Kidney epithelial cell (primary cell): Measurements from ENCODE around the gene DDC. TPM values are rescaled to one million over a fixed set of nuclear protein-coding genes. Genes with fewer than 3 reads are reported as not detected.

Experiments used
- DNase-seq: peaks from one replicate; pipeline ENCODE4 v3.0.0-alpha.2; 2010; ENCODE audit warnings: low read depth
- H3K27me3 ChIP-seq: 2 replicates; pipeline ENCODE4 v1.6.0; 2011; ENCODE audit warnings: low read length; ENCODE audit not compliant: control insufficient read depth, insufficient read depth
- H3K36me3 ChIP-seq: 2 replicates; pipeline ENCODE4 v1.5.1; 2011; ENCODE audit warnings: low read length; ENCODE audit not compliant: control insufficient read depth, insufficient read depth
- H3K4me3 ChIP-seq: 2 replicates; pipeline ENCODE4 v1.5.1; 2011; ENCODE audit warnings: low read depth, mild to moderate bottlenecking, control low read depth, low read length
- total RNA-seq: library from RNA; depleted of rRNA; stranded (reverse); fragments of >200 nt; gene quantifications from 2 replicates; pipeline ENCODE4 v1.2.3, GENCODE V29; 2015
- TF ChIP-seq, protein P1 (sequence below): IDR thresholded peaks from 2 replicates; pipeline ENCODE4 v1.5.1; 2011; ENCODE audit warnings: mild to moderate bottlenecking, moderate library complexity, low read length, control low read depth, inconsistent platforms; ENCODE audit not compliant: insufficient read depth, poor library complexity, severe bottlenecking

The DDC gene
- total RNA-seq, 1 donor from 2014 or later = not detected

GRCh38 chr7:50502947-50503346 lies 62.3 kb downstream of the DDC start:
- TF ChIP-seq, protein P1, sequence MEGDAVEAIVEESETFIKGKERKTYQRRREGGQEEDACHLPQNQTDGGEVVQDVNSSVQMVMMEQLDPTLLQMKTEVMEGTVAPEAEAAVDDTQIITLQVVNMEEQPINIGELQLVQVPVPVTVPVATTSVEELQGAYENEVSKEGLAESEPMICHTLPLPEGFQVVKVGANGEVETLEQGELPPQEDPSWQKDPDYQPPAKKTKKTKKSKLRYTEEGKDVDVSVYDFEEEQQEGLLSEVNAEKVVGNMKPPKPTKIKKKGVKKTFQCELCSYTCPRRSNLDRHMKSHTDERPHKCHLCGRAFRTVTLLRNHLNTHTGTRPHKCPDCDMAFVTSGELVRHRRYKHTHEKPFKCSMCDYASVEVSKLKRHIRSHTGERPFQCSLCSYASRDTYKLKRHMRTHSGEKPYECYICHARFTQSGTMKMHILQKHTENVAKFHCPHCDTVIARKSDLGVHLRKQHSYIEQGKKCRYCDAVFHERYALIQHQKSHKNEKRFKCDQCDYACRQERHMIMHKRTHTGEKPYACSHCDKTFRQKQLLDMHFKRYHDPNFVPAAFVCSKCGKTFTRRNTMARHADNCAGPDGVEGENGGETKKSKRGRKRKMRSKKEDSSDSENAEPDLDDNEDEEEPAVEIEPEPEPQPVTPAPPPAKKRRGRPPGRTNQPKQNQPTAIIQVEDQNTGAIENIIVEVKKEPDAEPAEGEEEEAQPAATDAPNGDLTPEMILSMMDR = no peak
- no peak overlapping the region for H3K4me3 ChIP-seq

GRCh38 chr7:50502001-50502684 lies 63.1 kb downstream of the DDC start:
- TF ChIP-seq, protein P1 = no peak
- Histone ChIP-seq H3K4me3 (no peak overlapping the region), H3K27me3 (no peaks in the 10 kb centered on the region), H3K36me3 (no peaks in the 10 kb centered on the region)
- peak; percentile 95 for DNase-seq

More at GRCh38 chr7:50502947-50503346, 62.3 kb downstream of the DDC start:
- no peaks in the 10 kb centered on the region for H3K27me3 ChIP-seq
- DNase-seq = no peak
- H3K36me3 ChIP-seq = no peaks in the 10 kb centered on the region

DNA sequence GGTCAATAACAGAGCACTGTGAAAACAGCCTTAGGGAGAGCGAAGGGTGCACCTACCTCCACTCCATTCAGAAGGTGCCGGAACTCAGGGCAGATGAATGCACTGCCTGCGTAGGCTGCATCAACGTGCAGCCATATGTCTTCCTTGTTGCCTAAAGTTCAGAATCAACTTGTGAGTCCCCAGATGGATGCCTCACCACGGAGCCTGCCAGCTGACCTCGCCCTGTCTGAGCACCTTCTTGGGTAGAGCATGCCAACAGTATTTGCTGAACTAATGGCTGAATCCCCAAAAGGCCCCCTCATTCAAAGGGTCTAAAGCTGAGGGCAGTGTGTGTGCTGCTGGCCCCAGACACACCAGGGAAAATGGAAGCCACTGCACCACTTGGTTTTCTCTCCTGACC lies 66.1 kb downstream of the DDC start:
- DNase-seq = no peak
- no peaks in the 10 kb centered on the region for H3K36me3 ChIP-seq
- TF ChIP-seq, protein P1 = no peak
- H3K4me3 ChIP-seq = no peak overlapping the region
- H3K27me3 ChIP-seq = no peaks in the 10 kb centered on the region

DNA sequence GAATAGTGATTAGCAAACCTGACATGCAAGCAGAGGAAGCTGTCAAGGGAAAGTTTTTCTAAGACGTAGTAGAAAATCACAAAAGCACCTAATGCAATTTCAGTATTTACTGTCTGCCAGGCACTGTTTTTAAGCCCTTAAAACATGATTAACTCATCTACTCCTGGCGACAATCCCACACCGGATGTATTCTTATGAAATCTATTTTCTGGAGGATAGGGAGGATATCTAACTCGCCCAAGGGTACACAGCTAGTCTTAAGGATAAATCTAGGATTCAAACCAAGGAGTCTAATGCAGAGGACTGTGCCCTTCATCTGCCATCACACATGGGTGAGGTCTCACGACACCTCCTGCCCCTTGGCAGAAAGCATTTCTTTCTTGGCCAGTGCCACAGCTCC lies 67.2 kb downstream of the DDC start:
- Histone ChIP-seq H3K36me3 (no peaks in the 10 kb centered on the region), H3K27me3 (no peaks in the 10 kb centered on the region), H3K4me3 (no peak overlapping the region)
- TF ChIP-seq, protein P1 = no peak
- no peak for DNase-seq

DNA sequence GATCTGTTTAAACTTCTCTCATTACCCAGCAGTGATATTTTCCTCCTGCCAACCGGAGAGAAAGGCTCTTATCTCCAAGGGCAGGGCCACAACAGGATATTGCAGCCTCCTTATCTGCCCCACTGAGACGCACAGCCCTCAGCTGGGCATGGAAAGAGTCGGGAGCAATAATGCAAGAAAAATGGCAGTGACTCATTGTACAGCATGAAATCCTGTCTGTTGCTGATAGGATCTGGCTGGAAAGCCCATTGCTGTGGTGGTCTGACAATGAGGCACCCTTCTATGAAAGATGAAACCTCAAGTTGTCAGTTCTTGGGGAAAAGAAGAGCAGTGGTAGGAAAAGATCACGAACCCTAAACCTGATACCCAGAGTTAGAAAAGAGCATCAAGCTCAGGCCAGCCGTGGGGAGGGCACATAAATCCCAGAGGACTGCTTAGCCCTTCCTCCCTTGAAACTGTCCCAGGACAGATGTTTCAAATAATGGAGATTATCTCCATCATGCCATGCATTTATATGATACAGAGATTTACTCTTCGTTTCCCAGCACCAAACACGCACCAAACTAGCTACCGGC lies 68.0 kb downstream of the DDC start:
- H3K27me3 ChIP-seq = no peaks in the 10 kb centered on the region
- H3K36me3 ChIP-seq = no peaks in the 10 kb centered on the region
- TF ChIP-seq, protein P1 = no peak
- H3K4me3 ChIP-seq = no peak overlapping the region
- no peak for DNase-seq

- Histone ChIP-seq H3K36me3 (no peaks in the 10 kb centered on the region), H3K4me3 (no peak overlapping the region), H3K27me3 (no peaks in the 10 kb centered on the region)
- DNase-seq = no peak
- TF ChIP-seq, protein P1 = no peak
Observed at GRCh38 chr7:50496569-50496968, 68.6 kb downstream of the DDC start.
